ENCODE measurements around the gene PTGDR2.

PTGDR2 gene

GRCh38 chr11:60874421-60875365 lies 18.9 kb upstream of the PTGDR2 start:
- no peak for DNase-seq (ENCODE audit: low read depth, low spot score)

GRCh38 chr11:60873533-60873932 lies 17.8 kb upstream of the PTGDR2 start:
- no peak for DNase-seq (ENCODE audit: low read depth, low spot score)

- peak; percentile 66 for DNase-seq (ENCODE audit: low read depth, low spot score)
Measured at GRCh38 chr11:60872961-60873524, 17.3 kb upstream of the PTGDR2 start.

GRCh38 chr11:60872124-60872960 lies 16.6 kb upstream of the PTGDR2 start:
- no peak for DNase-seq (ENCODE audit: low read depth, low spot score)

GRCh38 chr11:60871378-60872061 lies 15.8 kb upstream of the PTGDR2 start:
- no peak for DNase-seq (ENCODE audit: low read depth, low spot score)

GRCh38 chr11:60870733-60871377 lies 15.1 kb upstream of the PTGDR2 start:
- DNase-seq (ENCODE audit: low read depth, low spot score), result no peak

GRCh38 chr11:60870276-60870675 lies 14.5 kb upstream of the PTGDR2 start:
- DNase-seq (ENCODE audit: low read depth, low spot score), result peak; percentile 55

GRCh38 chr11:60869451-60869825 lies 13.7 kb upstream of the PTGDR2 start:
- DNase-seq (ENCODE audit: low read depth, low spot score), result no peak

GRCh38 chr11:60868682-60869450 lies 13.1 kb upstream of the PTGDR2 start:
- DNase-seq (ENCODE audit: low read depth, low spot score), result no peak

- no peak for DNase-seq (ENCODE audit: low read depth, low spot score)
Measured at GRCh38 chr11:60867871-60868681, 12.3 kb upstream of the PTGDR2 start.

- DNase-seq (ENCODE audit: low read depth, low spot score), result peak; percentile 59
Measured at GRCh38 chr11:60866911-60867870, 11.4 kb upstream of the PTGDR2 start, which contains the start of gene ZP1. Gene ZP1 (plus strand): TSS chr11:60867542. CDS start chr11:60867562, 20 bp downstream.

GRCh38 chr11:60864856-60865513 lies 9.2 kb upstream of the PTGDR2 start:
- no peak for DNase-seq (ENCODE audit: low read depth, low spot score)

- DNase-seq (ENCODE audit: low read depth, low spot score), result no peak
Measured at GRCh38 chr11:60863550-60864521, 8.1 kb upstream of the PTGDR2 start.

GRCh38 chr11:60862171-60862570 lies 6.4 kb upstream of the PTGDR2 start:
- DNase-seq (ENCODE audit: low read depth, low spot score), result no peak

GRCh38 chr11:60860943-60861342 lies 5.2 kb upstream of the PTGDR2 start:
- no peak for DNase-seq (ENCODE audit: low read depth, low spot score)

GRCh38 chr11:60859616-60860250 lies 4.0 kb upstream of the PTGDR2 start:
- DNase-seq (ENCODE audit: low read depth, low spot score), result no peak

All from ELF-1 (cell line).